Measurements from ENCODE around the gene TREML2.

Gene TREML2

DNA sequence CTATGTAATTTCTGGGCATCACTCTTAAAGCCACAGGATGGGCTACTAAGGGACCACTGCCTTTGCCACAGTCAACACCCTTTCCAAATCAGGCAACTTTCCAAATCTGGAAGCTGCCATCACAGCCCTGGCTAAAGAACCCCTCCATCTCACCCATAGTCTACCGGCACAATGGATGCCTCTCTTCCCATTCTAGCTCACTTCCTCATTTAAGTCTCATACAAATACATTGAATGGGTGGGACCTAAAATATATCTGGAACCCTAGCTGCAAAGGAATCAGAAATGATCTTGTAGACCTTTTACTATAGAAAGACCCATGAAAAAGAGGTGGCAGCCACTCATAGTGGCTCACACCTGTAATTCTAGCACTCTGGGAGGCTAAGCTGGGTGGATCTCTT, 23.9 kb upstream of the TREML2 start:
- Mint-ChIP-seq H3K36me3 (ENCODE audit: low read depth) (peaks cover 2% of the 10 kb centered on the region), H3K27me3 (ENCODE audit: low read depth) (peaks cover 20% of the 10 kb centered on the region), H3K4me1 (ENCODE audit: low read depth) (peaks cover 2% of the 10 kb centered on the region), H3K9me3 (peaks cover 9% of the 10 kb centered on the region), H3K27ac (no peak overlapping the region), H3K4me3 (no peak overlapping the region)

DNA sequence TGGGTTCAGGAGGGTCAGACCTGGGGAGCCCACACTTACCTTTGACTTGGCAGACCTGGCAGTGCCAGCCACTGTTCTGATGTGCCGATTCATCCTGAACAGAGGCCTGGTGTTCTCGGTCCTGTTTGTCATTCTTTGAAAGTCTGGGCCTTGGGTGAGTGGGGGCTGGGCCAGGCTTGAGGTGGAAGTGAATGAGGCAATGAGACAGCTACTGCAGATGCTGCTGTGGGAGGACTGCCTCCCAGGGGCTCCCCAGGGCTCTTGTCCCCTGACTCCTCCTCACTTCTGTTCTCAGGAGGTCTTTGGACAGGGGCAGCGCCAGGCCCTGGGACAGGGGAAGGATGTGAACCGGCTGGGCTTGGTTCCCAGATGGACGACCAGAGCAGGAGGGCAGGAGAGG, 21.6 kb upstream of the TREML2 start:
- Mint-ChIP-seq H3K27me3 (ENCODE audit: low read depth) (peaks cover 21% of the 10 kb centered on the region), H3K4me3 (no peak overlapping the region), H3K4me1 (ENCODE audit: low read depth) (peaks cover 2% of the 10 kb centered on the region), H3K27ac (no peak overlapping the region), H3K9me3 (peaks cover 14% of the 10 kb centered on the region), H3K36me3 (ENCODE audit: low read depth) (peaks cover 2% of the 10 kb centered on the region)

DNA sequence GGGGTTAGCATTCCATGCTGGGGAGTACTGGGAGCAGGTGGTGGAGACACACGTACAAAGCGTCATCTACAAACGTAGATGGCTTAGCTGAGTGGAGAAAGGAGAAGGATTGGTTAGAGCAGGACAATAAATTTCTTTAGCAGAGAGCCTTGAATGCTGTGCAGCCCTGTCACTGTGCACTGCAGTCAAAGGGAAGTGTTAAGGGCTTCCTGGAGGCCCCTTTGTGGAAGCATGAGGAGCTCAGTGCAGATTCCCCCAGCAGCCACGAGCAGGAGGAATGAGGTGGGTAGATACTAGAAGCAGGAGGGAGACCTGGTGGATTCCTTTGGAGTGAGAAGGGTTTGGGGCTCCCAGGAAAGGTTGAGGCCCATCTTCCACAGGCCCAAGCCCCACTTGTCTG, 21.1 kb upstream of the TREML2 start:
- H3K4me1 Mint-ChIP-seq (ENCODE audit: low read depth): peaks cover 2% of the 10 kb centered on the region
- no peak overlapping the region for H3K4me3 Mint-ChIP-seq
- peaks cover 14% of the 10 kb centered on the region for H3K9me3 Mint-ChIP-seq
- H3K27ac Mint-ChIP-seq: no peak overlapping the region
- H3K27me3 Mint-ChIP-seq (ENCODE audit: low read depth): peaks cover 20% of the 10 kb centered on the region
- H3K36me3 Mint-ChIP-seq (ENCODE audit: low read depth): peaks cover 2% of the 10 kb centered on the region

DNA sequence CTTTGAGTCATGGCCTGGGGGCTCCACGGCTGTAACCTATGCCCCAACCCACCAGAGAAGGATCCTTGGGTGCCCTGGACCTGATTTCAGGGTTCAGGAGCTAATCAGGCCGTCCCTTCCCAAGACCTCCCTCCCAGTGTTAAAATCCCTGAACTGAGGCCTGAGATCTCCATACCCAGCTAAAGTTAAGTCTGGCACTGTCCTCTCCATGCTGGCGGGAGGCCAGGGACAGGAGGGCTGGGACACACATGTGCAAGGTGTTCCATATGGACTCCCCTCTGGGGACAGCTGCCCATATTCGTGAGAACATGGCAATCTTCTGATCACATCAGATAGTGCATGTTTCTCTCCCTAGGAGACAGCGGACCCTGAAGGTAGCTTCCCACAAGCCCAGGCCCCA, 15.7 kb upstream of the TREML2 start:
- H3K36me3 Mint-ChIP-seq (ENCODE audit: low read depth): peaks cover 8% of the 10 kb centered on the region
- H3K9me3 Mint-ChIP-seq: peaks cover 36% of the 10 kb centered on the region
- H3K4me3 Mint-ChIP-seq: no peak overlapping the region
- no peak overlapping the region for H3K27ac Mint-ChIP-seq
- H3K27me3 Mint-ChIP-seq (ENCODE audit: low read depth): peaks cover 25% of the 10 kb centered on the region
- no peaks in the 10 kb centered on the region for H3K4me1 Mint-ChIP-seq (ENCODE audit: low read depth)

DNA sequence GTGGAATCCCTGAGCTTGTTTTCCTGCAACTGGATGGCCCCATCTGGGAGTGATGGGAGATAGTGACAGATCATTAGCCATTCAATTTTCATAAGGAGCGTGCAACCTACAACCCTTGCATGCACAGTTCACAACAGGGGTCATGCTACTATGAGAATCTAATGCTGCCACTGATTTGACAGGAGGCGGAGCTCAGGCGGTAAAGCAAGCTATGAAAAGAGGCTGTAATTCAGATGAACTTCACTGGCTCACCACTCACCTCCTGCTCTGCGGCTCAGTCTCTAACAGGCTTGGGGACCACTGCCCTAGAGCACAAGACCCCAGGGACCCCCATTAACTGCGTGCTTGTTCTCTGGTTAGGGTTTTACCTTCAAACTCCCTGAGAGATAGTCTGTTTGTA, 14.8 kb upstream of the TREML2 start:
- H3K36me3 Mint-ChIP-seq (ENCODE audit: low read depth): peaks cover 8% of the 10 kb centered on the region

DNA sequence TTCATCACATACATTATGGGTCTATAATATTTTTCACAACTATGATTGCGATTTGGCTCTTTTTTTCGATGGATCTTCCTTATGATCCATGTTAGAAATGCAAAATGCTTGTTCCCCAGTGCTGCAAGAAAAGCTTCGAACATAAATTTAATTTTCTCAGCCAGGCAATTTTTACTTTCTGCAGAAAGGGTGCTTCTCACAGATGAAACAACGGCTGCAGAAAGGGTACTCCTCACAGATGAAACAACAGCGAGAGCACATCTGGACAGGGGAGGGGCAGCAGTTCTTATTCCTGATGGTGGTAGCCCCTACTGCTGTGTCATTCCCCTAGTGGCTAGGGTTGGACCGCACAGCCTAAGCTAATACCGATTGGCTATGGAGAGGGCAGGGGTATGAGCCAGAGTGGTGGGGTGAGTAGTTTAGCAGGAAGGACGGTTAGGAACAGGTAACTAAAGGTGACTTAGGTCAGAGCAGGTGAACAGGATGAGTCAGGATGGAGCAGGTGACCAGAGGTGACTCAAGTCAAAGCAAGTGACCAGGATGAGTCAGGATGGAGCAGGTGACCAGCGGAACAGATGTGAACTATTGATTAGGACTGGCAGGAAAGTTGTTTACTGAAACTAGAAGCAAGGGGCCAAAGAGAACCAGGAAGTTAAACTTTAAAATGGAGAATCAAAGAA, 13.8 kb upstream of the TREML2 start:
- peaks cover 27% of the 10 kb centered on the region for H3K27me3 Mint-ChIP-seq (ENCODE audit: low read depth)
- H3K9me3 Mint-ChIP-seq: peaks cover 27% of the 10 kb centered on the region
- no peak overlapping the region for H3K27ac Mint-ChIP-seq
- H3K4me1 Mint-ChIP-seq (ENCODE audit: low read depth): peaks cover 1% of the 10 kb centered on the region
- H3K36me3 Mint-ChIP-seq (ENCODE audit: low read depth): peaks cover 6% of the 10 kb centered on the region
- H3K4me3 Mint-ChIP-seq: no peak overlapping the region

More for the DNA sequence above, 14.8 kb upstream of the TREML2 start:
- H3K4me1 Mint-ChIP-seq (ENCODE audit: low read depth): no peaks in the 10 kb centered on the region
- H3K9me3 Mint-ChIP-seq: peaks cover 36% of the 10 kb centered on the region
- H3K4me3 Mint-ChIP-seq: no peak overlapping the region
- H3K27ac Mint-ChIP-seq: no peak overlapping the region
- peaks cover 27% of the 10 kb centered on the region for H3K27me3 Mint-ChIP-seq (ENCODE audit: low read depth)

DNA sequence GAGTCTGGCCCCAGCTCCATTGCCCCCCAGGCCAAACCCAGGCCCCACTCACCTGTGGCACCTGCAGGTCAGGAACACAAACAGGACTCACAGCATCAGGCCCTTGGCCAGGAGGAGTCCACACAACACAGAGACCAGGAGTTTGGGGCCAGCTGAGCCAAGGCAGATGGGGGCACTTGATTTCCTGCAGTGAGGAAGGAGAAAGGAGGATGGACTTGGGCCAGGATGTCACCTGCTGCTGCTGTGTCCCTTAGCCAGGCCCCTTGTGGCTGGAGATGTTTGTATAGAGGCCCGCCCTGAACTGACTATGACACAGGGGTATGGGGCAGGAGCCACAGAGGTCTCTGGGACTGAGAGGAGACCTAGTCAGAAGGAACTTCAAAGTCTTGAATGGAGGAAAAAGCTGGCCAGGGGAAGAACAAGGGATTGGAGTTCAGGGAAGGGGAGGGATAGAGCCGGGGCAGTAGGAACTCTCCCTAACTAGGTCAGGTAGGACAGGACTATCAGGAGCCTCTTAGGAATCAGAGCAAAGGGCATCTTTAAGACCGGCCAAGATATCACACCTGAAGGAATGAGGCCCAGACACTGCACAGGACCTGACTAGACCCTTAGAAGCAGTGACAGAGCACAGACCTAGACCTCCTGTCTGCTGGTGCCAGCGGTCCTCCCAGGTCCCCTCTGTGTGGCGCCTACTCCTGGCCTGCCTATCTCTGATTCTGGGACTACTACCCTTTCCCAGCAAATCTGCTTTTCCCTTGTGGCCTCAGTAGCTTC, 8.8 kb upstream of the TREML2 start:
- peaks cover 4% of the 10 kb centered on the region for H3K4me1 Mint-ChIP-seq (ENCODE audit: low read depth)
- H3K27ac Mint-ChIP-seq: no peak overlapping the region
- H3K36me3 Mint-ChIP-seq (ENCODE audit: low read depth): peaks cover 11% of the 10 kb centered on the region

DNA sequence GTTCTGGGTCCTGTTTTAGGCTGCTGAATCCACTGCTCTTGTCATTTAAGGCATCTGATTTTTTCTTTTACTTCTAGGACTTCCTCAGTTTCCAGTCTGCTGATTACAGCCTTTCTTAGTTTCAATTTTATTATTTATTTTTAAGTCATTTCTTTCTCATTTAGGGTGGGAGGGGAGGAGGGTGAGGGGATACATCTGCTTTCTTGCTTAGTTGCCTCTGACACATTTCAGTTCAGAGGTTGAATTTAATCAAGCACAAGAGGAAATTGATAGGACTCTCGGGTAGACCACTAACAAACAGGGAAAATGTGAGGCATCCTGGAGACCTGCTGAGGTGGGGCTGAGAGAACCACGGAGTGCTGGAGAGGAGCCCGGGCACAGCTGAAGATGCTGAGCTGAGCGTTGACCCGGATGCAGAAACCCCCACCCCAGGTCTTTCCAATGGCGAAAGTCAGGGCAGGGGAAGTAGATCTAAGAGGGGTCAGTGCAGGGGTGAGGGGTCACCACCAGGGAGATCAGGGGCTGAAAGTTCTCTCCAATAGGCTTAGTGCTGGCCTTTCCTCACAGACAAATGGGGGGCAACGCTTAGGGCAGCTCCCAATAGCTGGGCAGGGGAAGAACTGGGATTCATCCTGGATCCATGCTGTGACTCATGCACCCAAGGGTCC, 7.6 kb upstream of the TREML2 start:
- H3K27me3 Mint-ChIP-seq (ENCODE audit: low read depth): peaks cover 14% of the 10 kb centered on the region
- H3K36me3 Mint-ChIP-seq (ENCODE audit: low read depth): peaks cover 10% of the 10 kb centered on the region
- no peak overlapping the region for H3K4me3 Mint-ChIP-seq
- peaks cover 12% of the 10 kb centered on the region for H3K9me3 Mint-ChIP-seq
- no peak overlapping the region for H3K27ac Mint-ChIP-seq
- peaks cover 4% of the 10 kb centered on the region for H3K4me1 Mint-ChIP-seq (ENCODE audit: low read depth)

More for the DNA sequence above, 8.8 kb upstream of the TREML2 start:
- Mint-ChIP-seq H3K9me3 (peaks cover 18% of the 10 kb centered on the region), H3K27me3 (ENCODE audit: low read depth) (peaks cover 22% of the 10 kb centered on the region), H3K4me3 (no peak overlapping the region)

DNA sequence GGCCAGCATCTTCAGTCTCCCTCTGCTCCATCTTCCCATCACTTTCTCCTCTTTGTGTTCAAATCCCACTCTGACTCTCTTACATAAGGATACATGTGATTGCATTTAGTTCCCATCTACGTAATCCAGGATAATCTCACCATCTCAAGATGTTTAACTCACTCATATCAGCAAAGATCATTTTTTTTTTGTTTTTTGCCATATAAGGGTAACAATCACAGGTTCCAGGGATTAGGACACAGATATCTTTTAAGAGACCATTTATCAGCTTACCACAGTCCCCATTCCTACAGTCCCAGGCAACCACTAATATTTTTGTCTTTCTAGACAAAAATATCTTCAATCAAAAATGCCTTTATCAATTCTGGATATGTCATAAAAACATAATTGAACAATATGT, 3.2 kb upstream of the TREML2 start:
- peaks cover 12% of the 10 kb centered on the region for H3K9me3 Mint-ChIP-seq
- no peak overlapping the region for H3K4me3 Mint-ChIP-seq
- H3K27ac Mint-ChIP-seq: no peak overlapping the region
- no peaks in the 10 kb centered on the region for H3K27me3 Mint-ChIP-seq (ENCODE audit: low read depth)
- peaks cover 36% of the 10 kb centered on the region for H3K4me1 Mint-ChIP-seq (ENCODE audit: low read depth)
- H3K36me3 Mint-ChIP-seq (ENCODE audit: low read depth): peaks cover 18% of the 10 kb centered on the region

DNA sequence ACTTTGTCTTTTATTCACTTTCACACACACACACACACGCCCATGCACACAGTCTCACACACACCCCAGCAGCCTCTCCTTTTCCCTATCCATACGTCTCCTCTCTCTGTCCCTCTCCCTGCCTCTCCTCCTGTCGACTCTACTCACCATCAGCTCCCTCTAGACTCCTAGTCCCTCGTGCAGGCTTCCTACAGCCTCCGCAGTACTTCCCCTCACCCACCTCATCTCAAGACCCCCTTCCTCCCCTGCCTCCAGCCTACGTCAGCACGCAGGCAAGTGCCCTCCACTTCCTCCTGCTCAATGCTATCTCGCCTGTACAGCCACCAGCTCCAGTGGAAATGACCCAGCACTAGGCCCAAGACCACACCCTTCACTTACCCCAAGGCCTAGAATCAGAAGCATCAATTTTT, 820 bp upstream of the TREML2 start:
- no peaks in the 10 kb centered on the region for H3K27me3 Mint-ChIP-seq (ENCODE audit: low read depth)
- H3K36me3 Mint-ChIP-seq (ENCODE audit: low read depth): peaks cover 24% of the 10 kb centered on the region
- H3K4me1 Mint-ChIP-seq (ENCODE audit: low read depth): peaks cover 49% of the 10 kb centered on the region
- peaks cover 12% of the 10 kb centered on the region for H3K9me3 Mint-ChIP-seq
- peak overlapping the region; percentile 76 for H3K4me3 Mint-ChIP-seq
- peak overlapping the region; percentile 93 for H3K27ac Mint-ChIP-seq

DNA sequence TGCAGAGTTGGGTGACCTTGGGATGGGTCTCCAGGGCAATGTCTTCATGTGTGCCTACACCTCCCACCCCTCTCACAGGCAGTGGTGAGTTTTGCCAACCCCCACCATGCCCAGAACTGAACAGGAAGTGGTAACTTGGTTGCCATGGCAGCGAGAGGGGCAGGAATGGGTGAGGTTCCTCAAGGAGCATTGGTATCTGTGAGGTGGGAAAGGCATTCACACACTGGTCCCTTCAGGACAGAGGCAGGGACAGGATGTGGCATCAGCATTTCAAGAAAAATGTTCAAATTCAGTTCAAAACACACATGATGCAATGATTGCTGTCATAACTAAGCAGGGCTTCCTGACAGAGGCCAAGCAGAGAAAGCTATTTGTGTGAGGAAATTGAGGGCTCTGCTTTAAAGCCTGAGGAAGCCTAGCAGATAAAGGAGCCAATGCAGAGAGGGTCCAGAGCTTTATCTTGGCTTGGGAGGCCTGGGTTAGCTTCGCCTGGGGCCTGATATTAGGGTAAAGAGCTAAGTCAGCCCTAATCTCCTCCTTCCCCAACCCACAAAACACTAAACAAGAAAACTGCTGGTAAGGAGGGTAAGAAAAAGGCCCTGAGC, 551 bp downstream of the TREML2 start:
- peaks cover 35% of the 10 kb centered on the region for H3K36me3 Mint-ChIP-seq (ENCODE audit: low read depth)
- H3K27me3 Mint-ChIP-seq (ENCODE audit: low read depth): no peaks in the 10 kb centered on the region
- H3K4me3 Mint-ChIP-seq: peak overlapping the region; percentile 76
- H3K4me1 Mint-ChIP-seq (ENCODE audit: low read depth): peaks cover 59% of the 10 kb centered on the region
- H3K27ac Mint-ChIP-seq: peak overlapping the region; percentile 93
- H3K9me3 Mint-ChIP-seq: peaks cover 11% of the 10 kb centered on the region

DNA sequence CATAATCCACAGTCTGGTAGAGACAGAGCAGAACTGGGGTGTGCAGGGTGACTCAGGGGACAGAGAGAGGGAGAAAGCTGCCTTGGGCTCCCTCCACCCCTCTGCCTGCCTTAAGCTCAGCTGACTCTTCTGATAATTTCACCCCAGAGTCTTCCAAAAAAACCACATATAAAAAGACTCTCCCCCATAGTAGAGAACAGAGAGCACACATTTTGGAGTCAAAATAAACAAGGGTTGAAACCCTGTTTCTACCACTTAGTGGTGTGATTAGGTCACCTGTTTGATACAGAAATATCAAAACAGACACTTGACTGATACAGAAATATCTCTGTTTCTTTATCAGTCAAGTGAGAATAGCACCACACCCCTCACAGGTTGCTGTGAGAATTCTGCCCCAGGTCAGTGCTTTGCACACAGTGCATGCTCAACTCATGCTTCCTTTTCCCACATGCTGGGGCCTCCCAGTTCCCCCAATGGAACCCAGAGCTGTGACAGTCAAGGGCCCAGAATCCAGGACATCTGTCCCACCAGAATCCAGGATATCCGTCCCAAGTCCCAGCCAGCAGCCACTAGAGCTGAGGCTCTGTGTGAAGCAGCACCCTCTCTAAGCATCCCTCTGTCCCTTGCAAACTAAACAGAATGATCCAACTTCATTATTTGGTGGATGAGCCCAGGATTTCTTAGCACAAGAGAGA, 1.2 kb downstream of the TREML2 start:
- Mint-ChIP-seq H3K4me3 (peak overlapping the region; percentile 76), H3K27me3 (ENCODE audit: low read depth) (no peaks in the 10 kb centered on the region), H3K9me3 (peaks cover 4% of the 10 kb centered on the region), H3K4me1 (ENCODE audit: low read depth) (peaks cover 65% of the 10 kb centered on the region), H3K27ac (peak overlapping the region; percentile 93), H3K36me3 (ENCODE audit: low read depth) (peaks cover 38% of the 10 kb centered on the region)

DNA sequence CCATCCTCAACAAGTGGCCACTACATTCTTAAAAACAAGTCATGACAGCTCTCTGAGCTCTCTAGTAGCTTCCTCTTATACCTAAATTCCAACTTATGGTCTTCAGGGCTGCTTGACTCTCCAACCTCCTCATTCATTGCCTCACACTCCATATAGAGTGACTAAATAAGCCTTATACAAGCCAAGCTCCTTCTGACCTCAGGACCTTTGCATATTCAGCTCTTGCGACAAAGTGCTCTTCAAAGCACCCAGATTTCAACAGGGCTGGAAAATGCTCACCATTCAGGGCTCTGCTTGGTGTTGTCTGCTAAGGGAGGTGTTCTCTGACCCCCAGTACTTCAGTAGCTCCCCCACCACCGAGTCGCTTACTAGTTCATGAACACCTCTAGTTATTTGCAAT, 3.7 kb downstream of the TREML2 start:
- H3K4me3 Mint-ChIP-seq: no peak overlapping the region
- H3K4me1 Mint-ChIP-seq (ENCODE audit: low read depth): peaks cover 67% of the 10 kb centered on the region
- peaks cover 48% of the 10 kb centered on the region for H3K36me3 Mint-ChIP-seq (ENCODE audit: low read depth)
- H3K27ac Mint-ChIP-seq: peak overlapping the region; percentile 32
- no peaks in the 10 kb centered on the region for H3K9me3 Mint-ChIP-seq
- no peaks in the 10 kb centered on the region for H3K27me3 Mint-ChIP-seq (ENCODE audit: low read depth)

DNA sequence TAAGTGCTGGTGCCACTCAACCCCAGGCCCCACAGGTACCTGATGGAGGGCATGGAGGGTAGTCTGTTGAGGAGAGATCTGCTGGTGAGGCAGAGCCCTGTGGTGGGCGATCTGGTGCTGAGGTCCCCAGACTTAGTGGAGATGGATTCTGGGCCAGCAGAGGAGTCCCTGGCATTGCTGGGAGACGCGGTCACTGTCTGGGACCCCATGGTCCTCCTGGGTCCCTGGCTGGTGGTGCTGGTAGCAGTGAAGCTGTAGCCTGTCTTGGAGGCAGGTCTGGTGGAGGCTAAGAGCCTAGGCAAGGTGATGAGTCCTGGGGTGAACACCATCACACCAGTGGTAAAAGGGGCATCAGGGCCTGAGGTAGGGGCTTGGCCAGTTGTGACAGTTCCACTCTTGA, 6.6 kb downstream of the TREML2 start:
- Mint-ChIP-seq H3K4me1 (ENCODE audit: low read depth) (peaks cover 42% of the 10 kb centered on the region), H3K36me3 (ENCODE audit: low read depth) (peaks cover 66% of the 10 kb centered on the region), H3K9me3 (peaks cover 8% of the 10 kb centered on the region), H3K4me3 (no peak overlapping the region), H3K27ac (no peak overlapping the region), H3K27me3 (ENCODE audit: low read depth) (no peaks in the 10 kb centered on the region)
